Duodenal mucosa (tissue), 2 donors: ENCODE results near the gene HCFC1.
"Not testable (repeated sequence)": the region's sequence is repeated elsewhere in the genome, so short reads cannot be mapped to it uniquely, and the experiment has no call there.

ENCODE experiments used
- H3K27ac ChIP-seq: one replicate; pipeline ENCODE4 v1.7.0; 2013; ENCODE audit warnings: low read depth, low read length
- H3K27me3 ChIP-seq, 2 donors: one replicate each; pipeline ENCODE4 v1.7.0; 2013; ENCODE audit warnings: low read length in 2 of 2, control low read depth in 1 of 2; ENCODE audit not compliant: insufficient read depth in 2 of 2, control insufficient read depth in 1 of 2
- H3K36me3 ChIP-seq, 2 donors: one replicate each; pipeline ENCODE4 v1.7.0; 2013; ENCODE audit warnings: low read length in 2 of 2, control low read depth in 1 of 2; ENCODE audit not compliant: insufficient read depth in 2 of 2, control insufficient read depth in 1 of 2
- H3K4me1 ChIP-seq, 2 donors: one replicate each; pipeline ENCODE4 v1.7.0; 2013; ENCODE audit warnings: low read length in 2 of 2, control low read depth in 1 of 2; ENCODE audit not compliant: insufficient read depth in 2 of 2, control insufficient read depth in 1 of 2
- H3K4me3 ChIP-seq, 2 donors: one replicate each; pipeline ENCODE4 v1.7.0; 2013; ENCODE audit warnings: low read length in 2 of 2, low read depth in 1 of 2
- H3K9ac ChIP-seq, 2 donors: one replicate each; pipeline ENCODE4 v1.7.0; 2013; ENCODE audit warnings: low read length in 2 of 2, low read depth in 1 of 2
- H3K9me3 ChIP-seq, 2 donors: one replicate each; pipeline ENCODE4 v1.7.0; 2013; ENCODE audit warnings: low read length in 2 of 2, control low read depth in 1 of 2; ENCODE audit not compliant: control insufficient read depth in 1 of 2

HCFC1 gene

DNA sequence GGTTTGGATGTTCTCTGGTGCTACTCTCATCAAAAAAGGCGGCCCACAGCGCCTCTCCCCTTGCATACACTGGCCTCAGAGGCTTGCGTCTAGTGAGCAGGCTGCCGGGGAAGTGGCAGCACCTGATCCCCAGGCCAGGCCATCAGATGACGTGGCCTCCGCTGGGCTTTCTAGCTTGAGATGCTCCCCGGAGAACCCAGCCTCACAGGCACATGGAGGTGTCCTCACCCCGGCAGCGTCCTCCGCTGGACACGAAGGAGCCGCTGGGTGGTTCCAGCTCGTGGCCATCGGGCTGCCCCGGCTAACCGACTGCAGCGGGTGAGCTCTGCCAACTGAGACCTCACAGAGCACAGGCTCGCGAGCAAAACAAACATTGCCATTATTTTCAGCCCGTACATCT, 35.3 kb upstream of the HCFC1 start:
- Histone ChIP-seq H3K4me3 (no peak overlapping the region), H3K36me3 (peaks cover 4 to 7% of the 10 kb centered on the region in 2 donors), H3K4me1 (peaks cover 10 to 12% of the 10 kb centered on the region in 2 donors), H3K9me3 (no peaks in the 10 kb centered on the region), H3K9ac (no peak overlapping the region), H3K27ac (no peak overlapping the region), H3K27me3 (no peaks in the 10 kb centered on the region)

DNA sequence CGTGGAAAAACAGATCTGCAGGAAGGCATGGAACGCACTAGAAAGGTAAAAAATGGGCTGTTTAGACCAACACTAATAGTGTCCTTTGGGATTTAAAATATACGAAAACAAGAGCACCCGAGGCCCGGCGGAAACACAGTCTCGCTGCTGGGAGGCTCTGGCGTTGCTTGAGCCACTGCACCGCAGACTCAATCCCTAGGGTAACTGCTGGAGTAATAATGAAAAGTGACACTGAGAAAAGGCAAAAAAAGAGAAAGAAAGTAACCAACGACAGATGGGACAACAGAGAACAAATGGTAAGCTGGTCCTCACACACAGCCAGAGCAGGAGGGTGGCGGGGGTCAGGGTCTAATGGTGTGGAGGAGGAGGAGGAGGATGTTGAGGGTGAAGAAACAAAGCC, 32.7 kb upstream of the HCFC1 start:
- no peaks in the 10 kb centered on the region for H3K27me3 ChIP-seq
- no peak overlapping the region for H3K9ac ChIP-seq
- no peaks in the 10 kb centered on the region for H3K9me3 ChIP-seq
- H3K27ac ChIP-seq: no peak overlapping the region
- H3K4me3 ChIP-seq: no peak overlapping the region
- peaks cover 0 to 3% of the 10 kb centered on the region in 2 donors for H3K36me3 ChIP-seq
- H3K4me1 ChIP-seq: no peaks in the 10 kb centered on the region

DNA sequence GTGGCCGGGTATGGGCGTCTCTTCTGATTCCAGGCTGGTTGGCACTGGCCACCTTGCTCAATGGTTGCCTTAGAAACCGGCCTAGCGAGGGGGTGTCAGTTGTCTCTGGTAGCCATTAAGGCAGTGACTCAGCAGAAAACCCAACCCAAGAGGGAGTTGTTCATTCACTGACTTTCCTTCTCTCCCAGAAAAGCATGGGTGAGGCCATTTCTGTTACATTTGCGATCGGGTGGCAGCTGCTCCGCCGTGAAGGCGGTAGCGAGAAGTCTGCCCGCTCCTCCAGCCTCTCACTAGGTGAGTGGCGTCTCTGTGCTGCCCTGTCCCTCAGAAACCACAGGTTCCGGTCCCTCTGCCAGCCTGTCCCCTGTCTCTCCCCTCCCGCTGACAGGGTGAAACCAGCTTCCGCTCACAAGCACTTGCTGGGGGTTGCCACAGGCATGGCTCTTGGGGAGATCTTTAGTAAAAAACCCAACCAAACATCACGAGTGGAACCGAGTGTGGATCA, 30.6 kb upstream of the HCFC1 start:
- Histone ChIP-seq H3K9ac (no peak overlapping the region), H3K4me3 (no peak overlapping the region), H3K4me1 (no peaks in the 10 kb centered on the region), H3K36me3 (no peaks in the 10 kb centered on the region), H3K27me3 (no peaks in the 10 kb centered on the region), H3K9me3 (no peaks in the 10 kb centered on the region), H3K27ac (no peak overlapping the region)

DNA sequence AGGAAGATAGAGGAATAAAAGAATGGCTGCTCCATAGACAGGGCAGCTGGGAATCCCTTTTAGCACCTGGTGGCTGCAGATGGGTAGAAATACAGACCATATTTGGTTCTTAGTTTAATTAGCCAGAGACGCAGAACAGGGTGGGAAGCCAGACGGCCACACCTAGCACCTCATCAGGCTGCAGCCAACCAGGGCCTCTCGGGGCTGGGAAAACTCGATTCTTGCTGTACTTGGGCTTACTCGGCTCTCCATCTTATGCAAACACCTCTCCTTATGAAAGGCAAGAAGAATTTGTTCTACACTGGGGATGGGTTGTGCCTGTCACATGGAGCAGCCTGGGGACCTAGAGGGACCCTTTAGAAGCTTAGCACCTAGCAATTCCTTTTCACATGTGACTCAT, 28.4 kb upstream of the HCFC1 start:
- no peaks in the 10 kb centered on the region for H3K27me3 ChIP-seq
- no peak overlapping the region for H3K27ac ChIP-seq
- H3K4me3 ChIP-seq: no peak overlapping the region

DNA sequence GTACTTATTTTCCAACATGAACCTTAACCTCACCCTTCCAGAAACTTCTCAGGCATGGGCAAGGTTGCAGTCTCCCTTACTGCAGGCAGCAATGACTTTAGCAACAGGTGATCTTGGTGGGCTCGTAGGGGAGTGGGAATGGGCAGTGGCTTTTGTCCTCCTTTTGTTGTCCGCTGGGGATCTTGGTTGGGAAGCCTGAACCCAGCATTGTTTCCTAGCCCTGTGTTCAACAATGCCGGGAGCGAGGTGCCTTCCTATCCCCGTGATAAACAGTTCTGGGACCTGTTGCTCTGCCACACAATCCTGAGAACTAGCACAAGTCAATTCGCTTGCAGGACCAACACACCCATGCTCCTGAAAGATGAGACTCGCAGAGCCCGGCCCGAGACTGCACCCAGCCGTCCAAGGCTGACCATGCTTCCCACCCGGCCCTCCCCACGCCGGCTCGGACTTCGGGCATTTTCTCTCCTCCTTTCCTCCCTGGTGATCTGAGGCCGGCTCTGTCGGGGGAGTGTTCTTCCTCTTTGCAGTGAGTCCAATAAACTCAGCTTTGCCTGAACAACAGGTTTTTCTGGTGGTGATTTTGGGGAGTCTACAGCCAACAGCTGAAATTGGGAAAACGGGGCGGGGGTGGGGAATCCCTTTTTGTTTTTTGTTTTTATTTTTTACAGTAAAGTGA, 27.9 kb upstream of the HCFC1 start:
- H3K9ac ChIP-seq: no peak overlapping the region
- no peaks in the 10 kb centered on the region for H3K9me3 ChIP-seq
- H3K27me3 ChIP-seq: no peaks in the 10 kb centered on the region
- H3K36me3 ChIP-seq: no peaks in the 10 kb centered on the region
- H3K4me1 ChIP-seq: no peaks in the 10 kb centered on the region
- H3K4me3 ChIP-seq: no peak overlapping the region
- no peak overlapping the region for H3K27ac ChIP-seq

More for the DNA sequence above, 28.4 kb upstream of the HCFC1 start:
- Histone ChIP-seq H3K4me1 (no peaks in the 10 kb centered on the region), H3K9ac (no peak overlapping the region), H3K36me3 (no peaks in the 10 kb centered on the region), H3K9me3 (no peaks in the 10 kb centered on the region)

DNA sequence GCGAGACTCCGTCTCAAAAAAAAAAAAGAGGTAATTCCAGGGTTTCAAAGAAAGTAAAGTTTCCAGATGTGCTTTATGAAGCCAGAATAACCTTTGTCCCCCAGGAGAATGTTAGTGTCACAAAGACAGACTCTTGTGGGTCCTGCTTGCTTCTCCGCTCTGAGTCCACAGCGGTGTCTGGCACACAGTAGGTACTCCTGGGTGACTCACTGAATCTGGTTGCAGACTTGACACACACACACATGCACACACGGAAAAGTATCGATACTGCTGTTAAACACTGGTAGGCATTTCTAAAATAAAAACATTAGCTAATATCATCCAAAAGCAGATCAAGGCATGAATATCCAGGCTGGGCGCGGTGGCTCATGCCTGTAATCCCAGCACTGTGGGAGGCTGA, 23.9 kb upstream of the HCFC1 start:
- Histone ChIP-seq H3K27ac (no peak overlapping the region), H3K36me3 (no peaks in the 10 kb centered on the region), H3K4me1 (no peaks in the 10 kb centered on the region), H3K9ac (no peak overlapping the region), H3K9me3 (no peaks in the 10 kb centered on the region), H3K27me3 (no peaks in the 10 kb centered on the region), H3K4me3 (no peak overlapping the region)

DNA sequence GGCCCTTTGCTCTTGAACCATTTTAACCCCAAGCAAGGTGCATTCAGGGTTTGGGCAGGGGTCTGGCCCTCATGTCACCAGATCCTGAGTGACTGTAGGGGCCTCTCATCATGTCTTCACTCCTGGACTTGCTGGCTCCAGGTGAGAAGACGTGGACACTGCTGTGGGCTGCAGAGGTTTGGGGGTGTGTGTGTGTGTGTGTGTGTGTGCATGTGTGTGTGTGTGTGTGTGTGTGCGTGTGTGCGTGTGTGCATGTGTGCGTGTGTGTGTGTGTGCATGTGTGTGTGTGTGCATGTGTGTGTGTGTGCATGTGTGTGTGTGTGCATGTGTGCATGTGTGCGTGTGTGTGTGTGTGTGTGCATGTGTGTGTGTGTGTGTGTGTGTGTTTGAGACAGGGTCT, 22.8 kb upstream of the HCFC1 start:
- not testable (repeated sequence) for H3K9me3 ChIP-seq, H3K4me1 ChIP-seq, H3K4me3 ChIP-seq

DNA sequence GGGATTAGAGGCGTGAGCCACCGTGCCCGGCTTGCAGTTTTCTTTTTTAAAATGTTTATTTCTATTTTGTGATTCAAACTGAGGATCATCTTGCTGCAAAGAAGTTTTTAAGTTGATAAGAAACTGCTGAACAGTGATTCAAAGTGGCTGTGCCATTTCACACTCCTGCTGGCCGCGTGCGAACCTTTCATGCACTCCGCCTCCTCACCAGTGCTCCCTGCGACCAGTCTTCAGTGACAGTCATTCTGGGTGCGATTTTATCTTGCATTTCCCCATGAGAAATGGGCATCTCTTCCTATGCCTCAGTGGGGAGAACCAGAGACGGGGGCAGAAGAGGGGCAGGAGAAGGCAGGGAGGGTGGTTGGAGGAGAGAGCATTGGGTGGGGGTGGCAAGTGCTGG, 22.4 kb upstream of the HCFC1 start:
- no peaks in the 10 kb centered on the region for H3K36me3 ChIP-seq
- no peak overlapping the region for H3K9ac ChIP-seq
- H3K27ac ChIP-seq: no peak overlapping the region
- H3K4me1 ChIP-seq: no peaks in the 10 kb centered on the region
- H3K27me3 ChIP-seq: no peaks in the 10 kb centered on the region
- H3K4me3 ChIP-seq: no peak overlapping the region
- no peaks in the 10 kb centered on the region for H3K9me3 ChIP-seq

More for the DNA sequence above, 22.8 kb upstream of the HCFC1 start:
- not testable (repeated sequence) for H3K27me3 ChIP-seq, H3K9ac ChIP-seq, H3K27ac ChIP-seq, H3K36me3 ChIP-seq

DNA sequence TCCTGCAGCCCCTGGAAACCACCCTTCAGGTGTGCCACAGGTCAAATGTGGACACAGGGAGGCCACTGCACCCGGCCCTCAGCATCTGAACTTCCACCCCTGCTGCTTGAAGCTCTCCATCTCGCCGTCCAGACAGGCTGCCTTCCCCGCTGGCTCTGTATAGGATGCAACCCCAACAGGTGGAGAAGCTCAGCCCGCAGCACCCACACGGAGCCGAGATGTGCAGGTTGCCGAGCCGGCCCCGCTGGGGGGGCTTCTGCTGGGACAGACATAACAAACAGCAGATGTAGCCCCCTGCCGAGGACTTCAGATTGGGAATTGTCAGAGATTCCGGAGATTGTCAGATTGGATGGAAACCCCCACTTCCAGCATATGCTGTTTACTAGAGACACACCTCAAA, 21.5 kb upstream of the HCFC1 start:
- H3K4me3 ChIP-seq: no peak overlapping the region
- H3K27ac ChIP-seq: no peak overlapping the region
- no peaks in the 10 kb centered on the region for H3K9me3 ChIP-seq
- no peak overlapping the region for H3K9ac ChIP-seq
- H3K4me1 ChIP-seq: no peaks in the 10 kb centered on the region
- H3K36me3 ChIP-seq: no peaks in the 10 kb centered on the region
- no peaks in the 10 kb centered on the region for H3K27me3 ChIP-seq

DNA sequence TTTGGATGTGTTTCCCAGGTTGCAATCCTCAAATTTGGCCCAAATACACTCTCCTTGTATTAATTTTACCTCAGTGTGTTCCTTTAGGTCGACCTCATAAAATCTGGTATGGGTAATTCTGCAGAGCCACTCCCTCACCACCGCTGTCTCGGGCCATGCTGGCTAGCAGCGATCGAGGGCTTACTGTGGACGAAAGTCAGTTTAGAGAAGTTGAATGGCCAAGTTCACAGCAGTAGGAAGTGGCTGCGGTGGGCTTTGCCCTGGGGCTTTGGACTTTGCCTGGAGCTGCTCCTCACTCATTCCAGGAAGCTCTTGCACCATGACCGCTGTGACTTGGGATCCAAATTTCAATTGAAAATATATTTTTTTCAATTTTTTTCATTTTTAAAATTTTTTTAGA, 20.6 kb upstream of the HCFC1 start:
- H3K9ac ChIP-seq: no peak overlapping the region
- H3K27me3 ChIP-seq: no peaks in the 10 kb centered on the region
- H3K27ac ChIP-seq: no peak overlapping the region
- no peaks in the 10 kb centered on the region for H3K9me3 ChIP-seq
- no peaks in the 10 kb centered on the region for H3K4me1 ChIP-seq
- no peaks in the 10 kb centered on the region for H3K36me3 ChIP-seq
- H3K4me3 ChIP-seq: no peak overlapping the region
